Iris pigment epithelial cell (primary cell): Measurements from ENCODE around the gene B4GALT1.
A peak's percentile ranks its signal among the peaks of the same experiment; 100 is the strongest.
"Not testable (repeated sequence)": the region's sequence is repeated elsewhere in the genome, so short reads cannot be mapped to it uniquely, and the experiment has no call there.

Source experiments
- DNase-seq: peaks from one replicate; pipeline ENCODE4 v3.0.0-alpha.2; 2011; ENCODE audit warnings: low read depth

Gene B4GALT1

DNA sequence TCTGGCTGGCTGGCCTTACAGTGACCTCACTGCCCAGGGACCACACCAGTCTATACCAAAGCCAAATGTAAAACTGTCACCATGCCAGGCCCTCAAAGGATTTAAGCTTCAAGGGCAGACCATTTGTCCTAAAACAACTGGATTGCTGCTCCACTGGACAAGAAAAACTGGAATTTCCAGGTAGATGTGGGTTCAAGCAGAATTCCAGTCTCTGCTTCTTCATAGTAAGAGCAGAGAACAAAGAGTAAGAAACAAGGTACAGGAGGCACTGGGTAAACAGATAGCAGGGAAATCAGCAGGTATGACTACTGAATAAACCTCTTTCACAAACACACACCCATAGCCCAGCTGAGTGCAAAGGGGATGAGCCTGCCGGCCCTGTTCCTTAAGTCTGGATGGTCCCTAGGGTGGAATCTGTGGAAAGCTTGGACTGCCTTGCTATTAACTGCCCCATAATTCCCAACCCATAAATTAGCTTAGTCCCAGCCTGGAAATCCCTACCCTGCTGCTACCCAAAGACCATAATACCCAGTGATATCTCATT, 5.5 kb downstream of the B4GALT1 start:
- no peak for DNase-seq

DNA sequence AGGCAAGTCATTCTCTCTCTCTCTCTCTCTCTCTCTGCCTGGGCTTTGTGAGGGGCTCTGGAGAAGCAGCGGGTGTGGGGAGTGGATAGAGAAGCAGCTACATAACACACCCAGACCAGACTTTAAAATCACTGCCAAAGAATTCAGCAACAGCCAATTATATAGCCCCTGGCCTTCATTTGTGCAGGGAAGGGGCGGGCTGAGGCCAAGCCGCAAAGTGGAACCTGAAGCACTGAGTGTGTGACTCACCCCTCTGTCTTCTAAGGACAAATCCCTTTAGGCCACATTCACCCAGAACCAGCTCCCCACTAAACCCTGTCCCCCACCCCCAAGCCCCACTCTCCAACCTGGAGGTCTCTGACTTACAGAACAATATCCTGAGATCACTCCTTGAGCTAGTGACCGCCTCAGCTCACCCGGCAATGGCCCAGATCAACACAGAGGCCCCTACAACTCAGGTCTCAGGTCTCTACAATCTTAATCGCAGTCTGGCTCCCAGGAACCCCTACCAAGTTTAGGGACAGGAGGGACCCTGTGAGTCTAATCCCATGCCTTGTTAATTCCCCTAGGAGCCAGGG, 6.0 kb downstream of the B4GALT1 start:
- peak; percentile 99 for DNase-seq

DNA sequence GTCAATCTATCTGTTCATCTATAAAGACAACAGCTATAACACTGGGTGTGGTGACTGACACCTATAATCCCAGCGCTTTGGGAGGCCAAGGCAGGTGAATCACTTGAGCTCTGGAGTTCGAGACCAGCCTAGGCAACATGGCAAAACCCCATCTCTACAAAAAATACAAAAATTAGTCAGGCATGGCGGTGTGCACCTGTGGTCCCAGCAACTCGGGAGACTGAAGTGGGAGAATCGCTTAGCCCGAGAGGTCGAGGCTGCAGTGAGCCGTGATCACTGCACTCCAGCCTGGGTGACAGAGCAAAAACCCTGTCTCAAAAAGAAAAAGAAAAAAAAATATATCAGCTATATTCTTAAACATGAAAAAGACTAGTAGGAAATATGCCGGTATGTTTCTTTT, 6.7 kb downstream of the B4GALT1 start:
- DNase-seq, result not testable (repeated sequence)

- peak; percentile 92 for DNase-seq
Observed at GRCh38 chr9:33159777-33160127, 7.4 kb downstream of the B4GALT1 start.

GRCh38 chr9:33158843-33159776, 8.0 kb downstream of the B4GALT1 start:
- DNase-seq, result peak; percentile 58

GRCh38 chr9:33157960-33158842, 8.9 kb downstream of the B4GALT1 start:
- DNase-seq, result no peak

DNA sequence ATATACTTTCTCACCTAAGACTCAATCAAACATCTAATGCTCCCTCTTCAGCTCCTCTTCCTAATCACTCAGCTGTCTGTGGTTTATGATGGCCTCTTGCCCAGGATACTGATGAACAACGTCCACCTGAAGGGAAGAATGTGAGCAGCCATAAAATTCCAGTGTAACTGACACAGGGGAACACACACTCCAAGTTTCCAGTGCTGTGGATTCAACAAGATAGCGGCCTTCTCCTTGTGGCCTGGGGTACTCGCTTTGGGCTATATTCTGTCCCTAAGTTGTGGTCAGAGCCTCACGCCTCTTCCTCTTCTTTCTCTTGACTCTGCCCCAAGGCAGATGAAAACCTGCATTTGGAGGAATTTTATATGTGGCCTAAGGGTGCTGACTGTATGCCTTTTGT, 11.7 kb downstream of the B4GALT1 start:
- peak; percentile 50 for DNase-seq

DNA sequence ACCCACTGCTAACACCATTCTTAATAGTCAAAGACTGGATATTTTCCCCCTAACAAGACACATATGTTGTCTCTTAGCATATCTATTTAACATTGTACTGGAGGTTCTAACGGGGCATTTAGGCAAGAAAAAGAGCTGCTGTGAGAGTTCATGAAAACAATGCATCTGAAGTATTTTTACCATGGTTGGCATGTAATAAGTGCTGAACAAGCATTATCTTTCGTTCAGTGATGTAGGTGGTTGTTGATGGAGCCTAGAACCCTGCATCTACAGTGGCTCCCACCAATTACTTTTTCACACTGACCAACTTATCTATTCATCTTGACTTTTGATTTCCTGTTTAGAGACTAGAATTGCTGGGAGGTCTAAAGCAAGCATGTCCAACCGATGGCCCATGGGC, 12.8 kb downstream of the B4GALT1 start:
- DNase-seq, result no peak

DNA sequence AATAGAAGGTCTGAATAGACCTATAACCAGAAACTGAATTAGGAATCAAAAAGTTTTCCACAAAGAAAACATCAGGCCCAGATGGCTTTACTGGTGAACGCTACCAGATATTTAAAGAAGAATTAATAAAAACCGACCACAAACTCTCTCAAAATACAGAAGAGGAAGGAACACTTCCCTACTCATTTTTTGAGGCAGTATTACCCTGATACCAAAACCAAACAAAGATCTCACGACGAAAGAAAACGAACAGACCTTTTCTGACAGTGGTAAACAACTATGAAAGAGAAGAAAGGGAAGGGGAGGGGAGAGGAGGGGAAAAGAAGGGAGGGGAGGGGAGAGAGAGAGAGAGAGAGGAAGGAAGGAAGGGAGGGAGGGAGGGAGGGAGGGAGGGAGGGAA, 13.5 kb downstream of the B4GALT1 start:
- DNase-seq, result no peak

DNA sequence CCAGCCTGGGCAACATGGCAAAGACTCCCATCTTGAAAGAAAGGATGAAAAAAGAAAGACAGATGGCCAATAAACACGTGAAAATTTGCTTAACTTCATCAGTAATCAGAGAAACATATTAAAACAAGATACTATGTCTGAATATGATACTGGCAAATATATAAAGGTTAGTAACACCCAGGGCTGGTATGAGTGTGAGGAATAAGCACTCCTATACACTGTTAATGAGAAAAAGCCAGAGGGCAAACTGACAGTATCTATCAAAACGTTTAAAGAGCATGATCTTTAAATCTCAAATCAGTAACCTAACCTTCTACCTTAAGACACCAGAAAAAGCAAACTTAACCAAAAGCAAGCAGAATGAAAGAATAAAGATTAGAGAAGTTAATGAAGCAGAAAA, 14.1 kb downstream of the B4GALT1 start:
- no peak for DNase-seq

DNA sequence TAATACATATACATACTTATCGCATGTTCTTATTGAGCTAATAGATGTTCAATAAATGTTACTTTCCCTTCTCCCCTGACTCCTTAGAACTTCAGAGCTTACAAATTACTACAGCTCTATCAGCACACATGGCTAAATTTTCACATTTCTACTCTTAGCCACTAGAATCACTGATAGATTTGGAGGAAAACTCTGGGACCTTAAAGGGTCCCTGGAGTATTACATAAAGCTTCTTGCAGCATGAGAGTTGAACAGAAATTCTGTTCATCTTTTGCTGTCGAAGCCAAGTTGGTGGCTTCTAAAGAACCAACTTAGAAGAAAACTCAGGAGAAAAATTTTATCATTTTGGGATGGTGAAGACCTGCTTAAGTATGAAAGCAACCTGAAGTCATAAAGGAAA, 15.5 kb downstream of the B4GALT1 start:
- no peak for DNase-seq

- DNase-seq, result peak; percentile 97
Observed at GRCh38 chr9:33151007-33151557, 16.1 kb downstream of the B4GALT1 start.

DNA sequence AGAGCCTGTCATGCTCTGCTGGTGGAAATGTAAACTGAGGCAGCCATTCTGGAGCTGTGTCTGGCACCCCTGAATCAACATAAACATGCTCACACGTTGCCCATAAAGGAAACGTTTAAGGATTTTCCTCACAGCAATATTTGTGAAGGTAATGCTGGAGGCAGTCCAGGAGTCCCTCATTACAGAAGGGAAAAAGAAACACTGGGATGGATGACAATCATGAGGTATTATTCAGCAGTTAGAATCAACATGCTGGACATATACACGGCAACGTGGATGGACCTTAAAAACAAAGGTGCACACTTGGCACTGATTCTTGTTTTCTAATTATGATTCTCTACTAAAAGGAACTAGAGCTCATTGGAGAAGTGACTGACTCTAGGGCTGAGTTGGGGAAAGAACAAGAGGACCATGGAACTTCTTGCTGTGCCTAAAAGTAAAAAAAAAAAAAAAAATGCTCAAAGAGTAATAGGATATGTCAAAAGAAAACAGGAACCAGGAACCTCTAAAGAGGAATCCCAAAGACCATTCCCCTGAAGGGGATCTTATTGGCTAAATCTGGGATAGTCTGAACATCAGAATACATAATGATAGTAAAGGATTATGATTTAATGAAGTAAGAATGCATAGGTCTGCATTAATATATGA, 18.6 kb downstream of the B4GALT1 start:
- no peak for DNase-seq

DNA sequence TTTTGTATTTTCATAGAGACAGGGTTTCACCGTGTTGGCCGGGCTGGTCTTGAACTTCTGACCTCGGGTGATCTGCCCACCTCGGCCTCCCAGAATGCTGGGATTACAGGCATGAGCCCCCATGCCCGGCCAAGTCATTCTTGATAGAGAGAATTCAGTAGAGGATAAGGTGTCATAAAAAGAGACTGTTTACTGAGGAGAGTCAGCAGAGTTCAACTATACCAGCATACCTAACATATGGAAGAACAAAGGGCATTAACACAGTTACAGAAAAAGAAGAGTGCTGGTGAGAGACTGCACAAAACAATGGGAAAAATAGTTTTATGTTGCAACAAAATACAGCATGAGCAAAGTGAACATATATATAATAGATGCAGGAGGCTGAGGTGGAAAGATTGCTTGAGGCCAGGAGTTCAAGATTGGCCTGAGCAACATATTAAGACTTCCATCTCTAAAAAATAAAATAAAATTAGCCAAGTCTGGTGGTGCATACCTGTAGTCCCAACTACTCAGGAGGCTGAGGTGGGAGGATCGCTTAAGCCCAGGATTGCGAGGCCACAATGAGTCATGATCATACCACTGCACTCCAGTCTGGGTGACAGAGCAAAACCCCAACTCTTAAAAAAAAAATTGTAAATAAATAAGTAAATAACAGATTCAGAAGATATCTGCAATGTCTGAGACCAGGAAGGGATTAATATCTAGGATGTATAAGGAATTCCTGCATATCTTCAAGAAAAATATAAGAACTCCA, 19.5 kb downstream of the B4GALT1 start:
- DNase-seq, result no peak

DNA sequence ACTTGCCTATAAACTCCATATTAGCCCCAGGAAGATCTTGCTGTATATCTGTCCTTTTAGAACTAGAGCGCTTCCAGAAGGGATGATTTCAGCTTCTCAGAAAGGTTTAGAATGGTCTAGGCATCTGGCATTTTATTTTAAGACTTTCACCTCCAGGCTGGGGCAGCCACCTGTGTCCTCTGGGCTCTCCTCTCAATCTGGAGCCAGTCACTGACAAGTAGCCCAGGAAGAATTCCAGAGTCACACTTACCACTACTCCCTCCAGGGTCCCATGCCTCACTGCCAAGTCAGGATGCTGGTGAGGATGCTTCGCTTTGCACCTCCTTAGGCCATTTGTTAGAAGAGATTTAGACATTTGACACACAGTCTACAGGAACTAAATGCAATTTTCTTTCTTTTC, 20.8 kb downstream of the B4GALT1 start:
- DNase-seq, result no peak

- DNase-seq, result no peak
Observed at GRCh38 chr9:33144551-33144950, 22.6 kb downstream of the B4GALT1 start.

- DNase-seq, result peak; percentile 74
Observed at GRCh38 chr9:33143241-33143661, 23.9 kb downstream of the B4GALT1 start.

DNA sequence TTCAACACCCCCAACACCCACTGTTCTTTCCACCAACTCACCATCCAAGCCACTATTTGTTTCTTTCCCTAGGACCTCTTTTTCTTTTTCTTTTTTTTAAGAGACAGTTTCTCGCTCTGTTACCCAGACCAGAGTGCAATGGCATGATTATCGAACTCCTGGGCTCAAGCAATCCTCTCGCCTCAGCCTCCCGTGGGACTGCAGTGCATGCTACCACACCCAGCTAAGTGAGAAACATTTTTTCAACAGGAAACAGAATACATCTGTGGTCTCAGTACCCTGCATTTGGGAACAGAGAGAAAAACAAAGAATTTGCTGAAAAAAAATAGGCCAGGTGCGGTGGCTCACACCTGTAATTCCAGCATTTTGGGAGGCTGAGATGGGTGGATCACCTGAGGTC, 24.6 kb downstream of the B4GALT1 start:
- DNase-seq, result no peak

GRCh38 chr9:33140401-33141360, 26.5 kb downstream of the B4GALT1 start:
- no peak for DNase-seq
